ENCODE measurements around the gene HBS1L. TPM values are rescaled to one million over a fixed set of nuclear protein-coding genes. Genes with fewer than 3 reads are reported as not detected.

Gene HBS1L
- polyA plus RNA-seq, 3 donors, result 16.0 to 48.9 (median 36.3) TPM

- H2AFZ ChIP-seq (ENCODE audit: insufficient read depth, low read depth, low read length, poor library complexity, severe bottlenecking), result no peak overlapping the region
- no peaks in the 10 kb centered on the region for H4K20me1 ChIP-seq (ENCODE audit: insufficient read depth, low read length)
- Mint-ChIP-seq H3K9me3 (peaks cover 0 to 2% (median 0%) of the 10 kb centered on the region in 7 donors), H3K36me3 (no peaks in the 10 kb centered on the region), H3K27ac (no peak overlapping the region), H3K4me1 (no peaks in the 10 kb centered on the region), H3K4me3 (no peak overlapping the region), H3K27me3 (ENCODE audit: low read depth in 3 of 3) (peaks cover 0 to 3% (median 1%) of the 10 kb centered on the region in 3 donors)
- H3K27me3 ChIP-seq (ENCODE audit: control insufficient read depth in 2 of 2, insufficient read depth in 2 of 2, low read length in 2 of 2), result no peaks in the 10 kb centered on the region
- TF ChIP-seq CTCF (IDR thresholded peaks at IDR 0.05), result no peak
- H3K4me3 ChIP-seq (replicated peaks in 1 of 3; ENCODE audit: low read depth in 2 of 3, low read length in 3 of 3), result no peak overlapping the region
- no peak overlapping the region for H3K4me2 ChIP-seq (replicated peaks; ENCODE audit: extremely low read depth, low read length, poor library complexity, severe bottlenecking)
- no peaks in the 10 kb centered on the region for H3K4me1 ChIP-seq (ENCODE audit: control insufficient read depth in 1 of 2, insufficient read depth in 2 of 2, low read length in 2 of 2)
- no peaks in the 10 kb centered on the region for H3K79me2 ChIP-seq (ENCODE audit: insufficient read depth, low read length)
- intact Hi-C loops (cut with micrococcal nuclease), result loop anchor here (2.0 to 10.0 kb wide), 2 partner anchors 787 to 789 kb away; no protein-coding TSS in a partner anchor
- H3K27ac ChIP-seq (ENCODE audit: low read depth in 1 of 2, low read length in 2 of 2), result no peak overlapping the region
- 93% methylated on average over 9 of the region's 9 CpGs for WGBS (ENCODE audit: insufficient coverage)
- DNase-seq, result no peak
- no peaks in the 10 kb centered on the region for H3K36me3 ChIP-seq (replicated peaks in 1 of 2; ENCODE audit: control insufficient read depth in 1 of 2, insufficient read depth in 2 of 2, low read length in 2 of 2)
- H3K9me3 ChIP-seq (replicated peaks in 1 of 2; ENCODE audit: control insufficient read depth in 1 of 2, insufficient read depth in 1 of 2, low read length in 2 of 2), result no peaks in the 10 kb centered on the region
- no peak overlapping the region for H3K9ac ChIP-seq (ENCODE audit: insufficient read depth, low read length, poor library complexity, severe bottlenecking)
These were observed 111.0 kb downstream of the HBS1L start for GRCh38 chr6:134943522-134944111.

GRCh38 chr6:134938896-134939295 is 115.7 kb downstream of the HBS1L start:
- no peak overlapping the region for H2AFZ ChIP-seq (ENCODE audit: insufficient read depth, low read depth, low read length, poor library complexity, severe bottlenecking)
- no peak overlapping the region for H3K4me3 ChIP-seq (replicated peaks in 1 of 3; ENCODE audit: low read depth in 2 of 3, low read length in 3 of 3)
- peaks cover 0 to 1% (median 0%) of the 10 kb centered on the region in 3 donors for H3K27me3 Mint-ChIP-seq (ENCODE audit: low read depth in 3 of 3)
- H3K27me3 ChIP-seq (ENCODE audit: control insufficient read depth in 2 of 2, insufficient read depth in 2 of 2, low read length in 2 of 2), result no peaks in the 10 kb centered on the region
- H3K9me3 Mint-ChIP-seq, result peaks cover 0 to 2% (median 0%) of the 10 kb centered on the region in 7 donors
- H3K4me2 ChIP-seq (replicated peaks; ENCODE audit: extremely low read depth, low read length, poor library complexity, severe bottlenecking), result no peak overlapping the region
- no peak overlapping the region for H3K27ac ChIP-seq (ENCODE audit: low read depth in 1 of 2, low read length in 2 of 2)
- no peaks in the 10 kb centered on the region for H3K4me1 Mint-ChIP-seq
- no peaks in the 10 kb centered on the region for H3K4me1 ChIP-seq (ENCODE audit: control insufficient read depth in 1 of 2, insufficient read depth in 2 of 2, low read length in 2 of 2)
- intact Hi-C loops (cut with micrococcal nuclease), result loop anchor here (10.0 kb wide), 1 partner anchor 814 kb away; no protein-coding TSS in a partner anchor
- DNase-seq, result no peak
- H3K36me3 ChIP-seq (replicated peaks in 1 of 2; ENCODE audit: control insufficient read depth in 1 of 2, insufficient read depth in 2 of 2, low read length in 2 of 2), result no peaks in the 10 kb centered on the region
- no peaks in the 10 kb centered on the region for H3K9me3 ChIP-seq (replicated peaks in 1 of 2; ENCODE audit: control insufficient read depth in 1 of 2, insufficient read depth in 1 of 2, low read length in 2 of 2)
- no peaks in the 10 kb centered on the region for H4K20me1 ChIP-seq (ENCODE audit: insufficient read depth, low read length)
- H3K4me3 Mint-ChIP-seq, result no peak overlapping the region
- no peak for TF ChIP-seq CTCF (IDR thresholded peaks at IDR 0.05)
- H3K79me2 ChIP-seq (ENCODE audit: insufficient read depth, low read length), result no peaks in the 10 kb centered on the region
- H3K36me3 Mint-ChIP-seq, result no peaks in the 10 kb centered on the region
- H3K9ac ChIP-seq (ENCODE audit: insufficient read depth, low read length, poor library complexity, severe bottlenecking), result no peak overlapping the region
- WGBS (ENCODE audit: insufficient coverage), result 53% methylated on average over 3 of the region's 5 CpGs
- no peak overlapping the region for H3K27ac Mint-ChIP-seq
